Measurements from ENCODE around the gene SMYD3. TPM values are rescaled to one million over a fixed set of nuclear protein-coding genes. Genes with fewer than 3 reads are reported as not detected.

Gene SMYD3
- total RNA-seq, 1 donor from 2014 or later = 5.6 TPM

DNA sequence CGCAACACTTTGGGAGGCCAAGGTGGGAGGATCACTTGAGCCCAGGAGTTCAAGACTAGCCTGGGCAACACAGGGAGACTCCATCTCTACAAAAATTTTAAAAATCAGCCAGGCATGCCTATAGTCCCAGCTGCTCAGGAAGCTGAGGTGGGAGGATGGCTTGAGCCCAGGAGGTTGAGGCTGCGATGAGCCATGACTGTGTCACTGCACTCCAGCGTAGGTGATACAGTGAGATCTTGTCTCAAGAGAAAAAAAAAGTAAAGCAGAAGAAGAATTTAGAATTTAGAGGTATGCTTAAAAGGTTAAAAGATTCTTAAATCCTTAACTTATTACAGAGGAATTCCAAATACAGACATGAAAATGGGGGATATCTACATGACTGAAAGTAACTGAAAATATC lies 79.5 kb downstream of the SMYD3 start:
- DNase-seq (ENCODE audit: low spot score) = no peak
- intact Hi-C loops (cut with DNase I) = no loop called here

DNA sequence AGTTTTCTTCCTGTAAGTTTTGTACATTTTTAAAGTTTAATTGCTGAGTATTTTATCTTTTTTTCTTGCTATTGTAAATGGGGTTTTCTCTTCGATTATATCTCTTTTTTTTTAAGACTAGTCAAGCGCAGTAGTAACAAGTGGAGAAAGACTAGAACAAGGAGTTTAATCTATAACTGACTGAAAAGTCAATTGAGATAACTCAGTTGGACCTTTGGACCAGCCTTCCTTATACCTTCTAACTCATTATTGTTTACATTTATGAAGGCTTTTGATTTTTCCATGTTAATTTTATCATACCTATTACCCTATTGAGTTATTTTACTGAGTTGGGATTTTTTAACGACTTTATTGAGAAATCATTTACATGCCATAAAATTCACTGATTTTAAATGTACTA lies 81.2 kb downstream of the SMYD3 start:
- no peak for DNase-seq (ENCODE audit: low spot score)
- intact Hi-C loops (cut with DNase I) = no loop called here

DNA sequence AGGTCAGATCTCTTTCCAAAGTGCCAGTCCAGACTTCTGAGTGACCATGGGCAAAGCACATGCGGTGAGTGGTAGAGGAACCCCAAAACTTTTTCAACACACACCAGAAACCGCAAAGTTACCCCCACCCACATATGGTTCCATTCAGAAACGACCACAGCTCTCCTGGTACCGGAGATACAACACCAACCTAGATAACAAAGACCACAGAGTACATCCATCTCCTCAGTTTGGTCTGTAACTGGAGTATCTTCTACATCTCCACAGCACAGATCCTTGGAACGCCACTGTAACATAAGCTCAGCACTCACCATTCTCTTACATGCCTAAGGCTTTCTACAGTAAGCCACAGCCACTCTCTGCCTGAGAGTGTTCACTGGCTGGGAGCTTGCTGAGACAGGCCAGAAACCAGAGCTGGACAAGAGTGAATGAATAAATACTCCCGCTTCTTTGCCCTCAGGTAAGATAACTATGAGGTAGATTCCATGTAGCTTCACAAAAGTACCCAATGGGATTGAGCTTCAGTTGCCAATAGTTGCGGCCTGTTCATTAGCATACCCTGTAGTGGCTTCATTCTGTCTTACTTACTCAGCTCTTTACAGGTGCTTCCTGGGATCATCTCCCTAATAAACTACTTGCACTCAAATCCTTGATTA lies 81.8 kb downstream of the SMYD3 start:
- intact Hi-C loops (cut with DNase I) = no loop called here
- no peak for DNase-seq (ENCODE audit: low spot score)

DNA sequence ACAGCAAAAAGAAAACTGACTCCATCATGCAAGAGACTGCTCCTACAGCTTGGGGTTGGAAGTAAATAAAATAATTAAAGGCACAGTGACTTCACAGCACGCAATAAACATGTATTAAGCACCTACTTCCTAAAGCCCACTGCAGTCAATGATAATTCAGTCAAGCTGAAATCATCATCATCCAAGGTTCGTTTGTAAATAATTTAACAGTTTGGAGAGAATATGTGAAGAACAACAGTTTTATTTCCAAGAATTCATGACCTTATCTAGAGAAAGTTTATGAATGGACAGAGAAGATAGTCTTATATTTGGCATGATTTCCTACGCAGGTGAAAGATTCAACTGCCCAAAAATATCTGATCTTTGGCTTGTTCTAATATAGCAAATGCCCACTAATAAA lies 86.8 kb downstream of the SMYD3 start:
- DNase-seq (ENCODE audit: low spot score) = no peak
- intact Hi-C loops (cut with DNase I) = no loop called here

DNA sequence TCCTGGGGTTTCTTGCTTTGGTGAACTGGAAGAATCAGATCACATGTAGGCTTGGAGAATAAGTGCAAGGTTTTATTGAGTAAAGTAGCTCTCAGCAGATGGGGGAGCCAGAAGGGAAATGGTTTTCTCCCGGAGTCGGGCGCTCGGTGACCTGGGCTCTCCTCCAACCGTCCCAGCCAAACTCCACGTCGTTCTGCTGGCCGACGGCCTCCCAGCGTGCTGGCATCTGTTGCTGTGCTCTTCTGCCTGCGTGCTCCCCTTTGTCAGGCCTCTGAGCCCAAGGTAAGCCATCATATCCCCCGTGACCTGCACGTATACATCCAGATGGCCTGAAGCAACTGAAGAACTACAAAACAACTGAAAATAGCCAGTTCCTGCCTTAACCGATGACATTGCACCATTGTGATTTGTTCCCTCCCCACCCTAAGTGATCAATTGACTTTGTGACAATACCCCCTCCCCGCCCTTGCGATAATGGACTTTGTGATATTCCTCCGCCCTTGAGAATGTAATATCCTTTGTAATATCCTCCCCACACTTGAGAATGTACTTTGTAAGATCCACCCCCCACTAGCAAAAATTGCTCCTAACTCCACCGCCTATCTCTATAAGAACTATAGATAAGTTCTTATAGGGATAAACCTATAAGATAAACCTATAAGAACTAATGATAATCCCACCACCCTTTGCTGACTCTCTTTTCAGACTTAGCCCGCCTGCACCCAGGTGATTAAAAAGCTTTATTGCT lies 88.3 kb downstream of the SMYD3 start:
- intact Hi-C loops (cut with DNase I) = no loop called here
- DNase-seq (ENCODE audit: low spot score) = no peak

DNA sequence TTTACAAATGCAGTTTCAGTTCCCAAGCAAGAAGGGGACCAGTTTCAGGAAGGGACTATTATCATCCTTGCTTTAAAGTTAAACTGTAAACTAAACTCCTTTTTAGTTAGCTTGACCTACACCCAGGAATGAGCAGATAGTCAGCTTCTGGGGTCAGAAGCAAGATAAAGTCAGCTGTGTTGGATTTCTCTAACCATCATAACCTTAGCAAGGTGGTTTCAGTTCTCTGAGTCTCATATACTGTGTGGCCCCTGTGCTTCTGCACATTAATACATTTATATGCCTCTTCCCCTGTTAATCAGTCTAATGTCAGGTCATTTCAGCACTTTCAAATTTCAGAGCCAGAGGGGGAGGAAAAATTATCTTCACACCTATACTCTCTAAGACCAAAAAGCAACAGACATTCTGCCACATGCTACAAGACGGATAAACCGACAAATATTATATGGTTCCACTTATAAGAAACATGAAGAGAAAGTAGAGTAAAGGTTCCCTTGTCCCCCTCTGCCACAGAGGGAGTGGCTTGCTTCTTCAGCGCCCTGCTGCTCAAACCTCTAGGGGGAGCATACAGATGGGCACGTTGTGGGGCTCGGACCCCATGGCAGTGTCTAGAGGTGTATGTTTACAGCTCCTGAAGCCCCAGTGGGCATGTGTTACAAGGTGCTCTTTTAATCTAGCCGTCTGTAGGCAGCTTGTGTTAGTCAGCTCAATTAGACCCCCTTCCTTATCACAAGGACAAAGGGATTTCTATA lies 89.1 kb downstream of the SMYD3 start:
- intact Hi-C loops (cut with DNase I) = no loop called here

DNA sequence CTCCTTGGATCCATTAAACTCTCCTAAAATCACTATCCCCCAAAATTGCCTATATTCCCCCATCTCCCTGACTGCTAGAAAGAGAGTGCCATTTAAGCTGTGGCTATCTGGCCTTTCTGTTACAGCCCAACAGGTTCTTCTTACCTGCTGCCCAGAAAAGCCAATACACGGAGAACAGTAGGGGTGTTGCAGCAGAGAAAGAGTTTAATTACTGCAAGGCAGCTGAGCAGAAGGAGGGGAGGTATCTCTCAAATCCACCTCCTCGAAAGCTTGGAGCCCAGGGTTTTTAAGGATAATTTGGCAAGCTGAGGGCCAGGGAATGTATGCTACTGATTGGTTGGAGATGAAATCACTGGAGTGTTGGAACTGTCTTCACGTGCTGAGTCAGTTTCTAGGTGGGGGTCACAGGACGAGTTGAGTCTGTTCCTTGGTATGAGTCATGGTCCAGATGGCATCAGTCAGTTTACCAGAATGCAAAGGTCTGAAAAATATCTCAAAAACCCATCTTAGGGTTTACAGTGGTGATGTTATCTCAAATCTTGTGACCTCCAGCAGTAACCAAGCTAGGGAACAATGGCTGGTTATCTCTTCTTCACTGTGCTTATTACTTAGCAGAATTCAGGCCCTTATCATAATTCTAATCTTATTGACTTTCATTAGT lies 89.8 kb downstream of the SMYD3 start:
- DNase-seq (ENCODE audit: low spot score) = no peak
- intact Hi-C loops (cut with DNase I) = no loop called here

More for the DNA sequence above, 89.1 kb downstream of the SMYD3 start:
- no peak for DNase-seq (ENCODE audit: low spot score)

DNA sequence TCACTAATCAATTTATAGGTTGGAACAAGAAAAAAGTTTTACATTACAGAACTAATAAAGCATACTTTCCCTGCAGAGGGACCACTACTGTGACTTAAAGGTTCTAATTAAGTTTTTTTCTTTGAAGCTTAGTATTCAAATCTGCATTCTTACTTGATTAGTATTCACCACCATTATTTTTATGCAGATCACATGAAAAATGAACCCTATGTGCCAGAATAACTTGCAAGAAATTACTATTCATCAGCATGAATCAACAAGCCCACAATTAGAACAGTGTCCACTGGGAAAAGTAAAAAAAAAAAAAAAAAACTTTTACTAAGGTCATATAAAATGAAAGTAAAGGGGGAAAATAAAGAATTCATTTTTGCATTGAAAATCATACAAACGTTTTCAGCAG lies 90.8 kb downstream of the SMYD3 start:
- no peak for DNase-seq (ENCODE audit: low spot score)
- intact Hi-C loops (cut with DNase I) = no loop called here

DNA sequence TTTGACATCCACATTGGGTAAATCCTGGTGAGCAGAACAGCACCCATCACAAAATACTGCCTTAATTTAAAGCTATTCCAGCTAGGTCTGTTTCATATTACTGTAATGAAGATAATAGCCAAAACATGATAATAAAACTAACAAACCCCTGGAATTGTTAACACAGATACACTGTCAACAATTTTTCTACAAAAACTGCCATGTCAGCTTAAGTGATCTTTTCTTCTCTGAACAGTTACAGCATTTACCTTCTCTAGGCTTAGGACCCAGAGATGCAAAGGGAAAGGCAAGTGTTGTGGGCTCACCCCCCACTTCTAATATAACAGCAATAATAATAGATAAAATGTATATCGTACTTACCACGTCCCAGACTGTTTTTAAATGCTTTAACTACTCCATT lies 92.1 kb downstream of the SMYD3 start:
- DNase-seq (ENCODE audit: low spot score) = no peak
- intact Hi-C loops (cut with DNase I) = no loop called here

DNA sequence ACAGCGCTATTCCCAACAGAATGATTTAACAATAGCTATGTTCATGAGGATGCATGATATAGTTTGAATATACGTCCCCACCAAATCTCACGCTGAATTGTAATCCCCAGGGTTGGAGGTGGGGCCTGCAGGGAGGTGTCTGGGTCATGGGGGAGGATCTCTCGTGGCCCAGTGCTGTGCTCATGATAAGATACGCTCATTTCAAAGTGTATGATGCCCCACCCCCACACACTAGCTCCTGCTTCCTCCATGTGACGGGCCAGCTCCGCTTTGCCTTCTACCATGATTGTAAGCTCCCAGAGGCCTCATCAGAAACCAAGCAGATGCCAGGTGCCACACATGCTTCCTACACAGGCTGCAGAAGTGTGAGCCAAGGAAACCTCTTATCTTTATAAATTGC lies 93.6 kb downstream of the SMYD3 start:
- DNase-seq (ENCODE audit: low spot score) = no peak
- intact Hi-C loops (cut with DNase I) = no loop called here

DNA sequence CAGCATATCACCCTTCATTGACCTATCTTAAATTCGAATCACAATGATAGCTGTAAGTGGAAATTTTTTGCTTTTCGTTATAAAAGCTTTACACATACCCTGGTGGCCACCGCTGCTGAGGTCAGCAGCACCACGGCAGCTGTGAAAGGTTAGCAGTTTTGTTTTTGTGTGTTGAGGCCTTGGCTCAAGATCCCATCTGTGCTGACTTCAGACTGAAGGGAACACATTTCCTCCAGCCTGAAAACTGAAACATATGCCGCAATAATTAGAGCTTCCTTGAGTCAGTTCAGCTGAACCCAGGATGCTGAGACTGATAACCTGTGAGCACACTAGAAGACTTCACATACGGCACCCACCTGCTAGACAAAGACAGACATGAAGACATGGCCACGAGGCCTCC lies 103.0 kb downstream of the SMYD3 start:
- intact Hi-C loops (cut with DNase I) = no loop called here
- DNase-seq (ENCODE audit: low spot score) = no peak

DNA sequence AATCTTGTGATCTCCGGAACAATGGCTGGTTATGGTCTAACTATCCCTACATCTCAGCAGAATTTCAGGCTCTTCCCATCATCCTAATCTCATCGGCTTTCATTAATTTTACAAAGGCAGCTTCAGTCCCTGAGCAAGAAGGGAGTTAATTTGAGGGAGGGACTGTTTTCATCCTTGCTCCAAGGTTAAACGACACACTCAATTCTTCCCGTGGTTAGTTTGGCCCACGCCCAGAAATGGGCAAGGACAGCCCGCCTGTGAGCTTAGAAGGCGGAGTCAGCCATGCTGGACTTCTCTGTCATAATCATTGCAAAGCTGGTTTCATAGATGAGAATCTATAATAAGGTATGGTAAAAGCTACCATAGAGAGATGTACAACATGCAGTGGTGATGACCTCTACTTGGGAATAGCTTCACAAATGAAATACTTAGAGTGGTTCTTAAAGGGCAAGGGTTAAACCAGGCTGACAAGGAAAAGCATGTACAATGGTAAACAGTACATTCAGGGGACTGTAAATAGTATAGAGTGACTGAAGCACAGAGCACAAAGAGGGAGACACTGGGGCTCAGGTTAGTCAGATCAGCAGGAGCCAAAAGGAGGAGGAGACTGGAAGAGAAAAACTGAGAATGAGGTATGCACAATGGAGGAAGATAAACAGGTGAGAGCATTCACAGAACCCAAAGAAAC lies 108.8 kb downstream of the SMYD3 start:
- no peak for DNase-seq (ENCODE audit: low spot score)
- intact Hi-C loops (cut with DNase I) = no loop called here

DNA sequence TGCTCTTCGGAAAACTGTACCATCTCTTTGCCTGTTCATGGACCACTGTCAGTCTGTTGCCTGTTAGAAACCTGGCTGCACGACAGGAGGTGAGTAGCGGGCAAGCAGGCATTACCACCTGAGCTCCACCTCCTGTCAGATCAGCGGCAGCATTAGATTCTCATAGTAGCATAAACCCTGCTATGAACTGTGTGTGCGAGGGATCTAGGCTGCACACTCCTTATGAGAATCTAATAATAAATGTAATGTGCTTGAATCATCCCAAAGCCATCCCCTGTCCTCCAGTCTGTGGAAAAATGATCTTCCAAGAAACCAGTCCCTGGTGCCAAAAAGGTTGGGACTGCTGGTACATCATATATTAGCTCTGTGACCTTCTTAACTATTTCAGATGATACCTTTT lies 110.0 kb downstream of the SMYD3 start:
- intact Hi-C loops (cut with DNase I) = no loop called here
- no peak for DNase-seq (ENCODE audit: low spot score)

DNA sequence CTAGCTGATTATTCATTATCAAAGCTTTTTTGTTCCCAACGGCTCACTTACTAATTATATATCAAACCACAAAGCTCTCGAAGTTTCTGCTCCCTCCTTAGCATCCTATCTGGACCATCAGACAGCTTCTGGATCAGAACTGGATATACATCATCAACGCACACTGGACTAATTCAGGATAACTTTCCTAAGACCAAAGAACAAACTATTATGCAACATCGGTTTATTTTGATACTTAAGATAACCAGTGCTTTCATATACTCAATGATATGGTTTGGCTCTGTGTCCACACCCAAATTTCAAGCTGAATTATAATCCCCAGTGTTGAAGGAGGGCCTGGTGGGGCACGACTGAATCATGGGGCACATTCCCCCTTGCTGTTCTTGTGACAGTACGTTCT lies 110.8 kb downstream of the SMYD3 start:
- DNase-seq (ENCODE audit: low spot score) = no peak
- intact Hi-C loops (cut with DNase I) = no loop called here

DNA sequence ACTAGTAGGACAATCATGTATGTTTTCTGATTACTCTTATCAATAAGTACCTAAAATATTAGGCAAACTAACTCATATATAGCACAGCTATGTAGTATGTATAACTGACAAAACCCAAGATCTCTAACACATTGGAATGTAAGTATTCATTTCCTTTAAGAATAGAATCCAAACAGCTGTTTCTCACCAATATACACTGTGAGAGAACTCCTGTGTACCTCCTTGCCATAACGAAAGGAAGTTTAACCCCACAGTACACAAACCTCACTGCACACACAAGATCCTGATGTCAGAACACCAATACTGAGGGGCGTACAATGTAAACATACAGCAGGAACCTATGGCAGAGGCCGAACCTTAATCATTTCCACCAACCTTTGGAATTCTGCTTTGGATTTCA lies 113.0 kb downstream of the SMYD3 start:
- intact Hi-C loops (cut with DNase I) = no loop called here
- no peak for DNase-seq (ENCODE audit: low spot score)

DNA sequence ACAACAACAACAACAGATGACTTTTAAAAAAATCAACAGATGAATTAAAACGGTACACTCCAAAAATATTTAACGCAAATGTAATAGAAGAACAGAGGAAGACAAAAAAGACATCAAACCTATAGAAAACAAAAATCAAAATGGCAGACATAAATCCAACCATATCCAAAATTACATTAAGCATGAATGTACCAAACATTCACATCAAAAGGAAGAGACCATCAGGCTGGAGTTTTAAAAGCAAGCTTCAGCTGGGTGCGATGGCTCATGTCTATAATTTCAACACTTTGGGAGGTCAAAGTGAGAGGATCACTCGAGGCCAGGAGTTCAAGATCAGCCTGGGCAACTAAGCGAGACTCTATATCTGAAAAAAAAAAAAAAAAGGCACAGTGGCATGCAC lies 116.2 kb downstream of the SMYD3 start:
- DNase-seq (ENCODE audit: low spot score) = no peak
- intact Hi-C loops (cut with DNase I) = no loop called here

DNA sequence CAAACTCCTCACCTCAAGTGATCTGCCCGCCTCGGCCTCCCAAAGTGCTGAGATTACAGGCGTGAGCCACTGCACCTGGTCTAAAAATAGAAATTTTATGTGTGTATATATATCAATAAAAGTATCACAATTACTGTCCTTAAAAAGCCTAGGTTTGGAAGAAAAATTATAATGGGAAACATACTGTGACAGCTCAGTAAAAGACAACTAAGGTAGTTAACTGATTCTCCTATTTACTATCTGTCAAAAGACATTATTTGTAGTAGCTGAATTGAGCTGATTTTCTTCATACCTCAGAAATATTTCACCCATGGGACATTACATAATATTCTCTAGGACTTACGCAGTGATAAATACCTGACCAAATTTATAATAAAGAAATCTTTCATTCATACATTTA lies 122.5 kb downstream of the SMYD3 start:
- no peak for DNase-seq (ENCODE audit: low spot score)
- intact Hi-C loops (cut with DNase I) = no loop called here

DNA sequence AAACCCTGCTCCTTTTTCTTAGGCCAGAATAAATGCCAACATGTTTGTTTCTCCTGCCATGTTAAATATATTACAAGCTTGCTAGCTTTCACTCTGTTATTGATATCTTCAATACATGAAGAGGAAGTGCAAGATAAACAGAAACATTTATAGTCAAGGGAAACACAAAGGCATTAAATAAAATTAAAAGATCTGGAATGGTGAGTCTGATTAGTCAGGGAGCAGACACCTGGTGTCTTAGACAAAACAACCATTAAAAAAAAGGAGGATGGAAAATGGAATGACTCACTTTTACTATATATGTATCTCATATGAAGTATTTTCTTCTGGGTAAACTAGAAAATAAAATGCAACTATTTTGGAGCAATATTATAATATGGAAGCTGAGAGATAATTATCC lies 123.3 kb downstream of the SMYD3 start:
- no peak for DNase-seq (ENCODE audit: low spot score)
- intact Hi-C loops (cut with DNase I) = no loop called here

DNA sequence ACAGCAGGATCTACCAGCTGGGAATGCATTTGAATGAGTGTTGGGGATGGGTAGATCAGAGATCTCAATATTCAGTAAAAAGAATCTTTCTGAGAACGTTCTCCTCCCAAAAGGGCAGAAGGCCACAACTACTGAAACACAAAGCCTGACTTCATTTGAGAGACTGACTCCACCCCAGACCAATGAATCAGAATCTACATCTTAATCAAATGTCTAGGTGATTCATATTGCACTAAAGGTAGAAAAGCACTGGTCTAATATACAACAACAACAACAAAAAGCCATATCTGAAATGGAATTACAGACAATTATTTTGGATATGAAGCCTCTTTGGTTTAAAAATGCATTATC lies 123.9 kb downstream of the SMYD3 start:
- DNase-seq (ENCODE audit: low spot score) = no peak
- intact Hi-C loops (cut with DNase I) = no loop called here

All from cardiac septum (tissue), 1 donor.